K562 (cell line): ENCODE results near the gene UNC5B.

Source experiments
- ATF3 ChIP-seq, 2 experiments: fragments of 450-650 bp in 1 of 2; sonication (generic) in 1 of 2; formaldehyde crosslinking in 1 of 2; IDR thresholded peaks in 1 of 2; conservative IDR thresholded peaks in 1 of 2; 2 replicates each; pipeline versions ENCODE4 v1.6.1 to v1.8.1; 2016 to 2023; ENCODE audit warnings: mild to moderate bottlenecking in 2 of 2, moderate library complexity in 2 of 2, inconsistent platforms in 1 of 2, missing genetic modification reagents in 1 of 2
- CTCF ChIP-seq, 3 experiments: IDR thresholded peaks in 2 of 3; conservative IDR thresholded peaks in 1 of 3; 2 replicates each; pipeline ENCODE4 v1.5.1; 2011 to 2012; ENCODE audit warnings: low read length in 3 of 3, mild to moderate bottlenecking in 3 of 3, control low read depth in 2 of 3, improper control_type of control experiment in 1 of 3, inconsistent platforms in 1 of 3, low read depth in 1 of 3, mixed read lengths in 1 of 3, moderate library complexity in 1 of 3; ENCODE audit not compliant: insufficient read depth in 2 of 3
- EP300 ChIP-seq: IDR thresholded peaks from 2 replicates; pipeline ENCODE4 v1.6.1; 2012; ENCODE audit warnings: low read length, improper control_type of control experiment
- PURB ChIP-seq: sonication (generic); formaldehyde crosslinking; IDR thresholded peaks from 2 replicates; pipeline ENCODE4 v1.9.0; 2021; ENCODE audit warnings: low read depth, mild to moderate bottlenecking, missing genetic modification reagents
- ZNF444 ChIP-seq: fragments of 250-450 bp; sonication (Bioruptor Pico); IDR thresholded peaks from 2 replicates; pipeline ENCODE4 v1.4.0; 2020; ENCODE audit warnings: mild to moderate bottlenecking, moderate library complexity
- TF ChIP-seq, protein P1 (sequence below): fragments of 250-450 bp; sonication (Bioruptor Pico); IDR thresholded peaks from 2 replicates; pipeline ENCODE4 v1.8.0; 2021; ENCODE audit warnings: mild to moderate bottlenecking, moderate library complexity

- TF ChIP-seq CTCF (IDR thresholded peaks at IDR 0.05 in 2 of 3, conservative IDR thresholded peaks at IDR 0.05 in 1 of 3; ENCODE audit: insufficient read depth in 2 of 3, low read depth in 1 of 3, low read length in 3 of 3) (no peak), ATF3 (IDR thresholded peaks at IDR 0.05) (no peak), ATF3 (CRISPR knock-in tag; conservative IDR thresholded peaks at IDR 0.05) (no peak), ZNF444 (CRISPR knock-in tag) (no peak), PURB (no peak), EP300 (no peak)
- TF ChIP-seq, protein P1, sequence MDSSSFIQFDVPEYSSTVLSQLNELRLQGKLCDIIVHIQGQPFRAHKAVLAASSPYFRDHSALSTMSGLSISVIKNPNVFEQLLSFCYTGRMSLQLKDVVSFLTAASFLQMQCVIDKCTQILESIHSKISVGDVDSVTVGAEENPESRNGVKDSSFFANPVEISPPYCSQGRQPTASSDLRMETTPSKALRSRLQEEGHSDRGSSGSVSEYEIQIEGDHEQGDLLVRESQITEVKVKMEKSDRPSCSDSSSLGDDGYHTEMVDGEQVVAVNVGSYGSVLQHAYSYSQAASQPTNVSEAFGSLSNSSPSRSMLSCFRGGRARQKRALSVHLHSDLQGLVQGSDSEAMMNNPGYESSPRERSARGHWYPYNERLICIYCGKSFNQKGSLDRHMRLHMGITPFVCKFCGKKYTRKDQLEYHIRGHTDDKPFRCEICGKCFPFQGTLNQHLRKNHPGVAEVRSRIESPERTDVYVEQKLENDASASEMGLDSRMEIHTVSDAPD (CRISPR knock-in tag) = no peak
Measured at GRCh38 chr10:71178880-71179279, 33.5 kb upstream of the UNC5B start.
